HEK293 (cell line): Measurements from ENCODE around the gene MAPK8IP3.

Experiments
- CTCF ChIA-PET: fragments of 350-600 bp; formaldehyde crosslinking; extraction: SDS; loops from one replicate; lab custom pipeline; 2021; ENCODE audit warnings: antibody characterized with exemption; lab: Yijun Ruan, JAX
- POLR2A ChIA-PET: fragments of 300-600 bp; formaldehyde crosslinking; extraction: SDS; loops from one replicate; lab custom pipeline; 2020; ENCODE audit warnings: antibody characterized with exemption, inconsistent platforms; lab: Yijun Ruan, JAX
- H3K27ac ChIP-seq: fragments of 200-500 bp; sonication (Bioruptor generic); 2 replicates; pipeline ENCODE4 v1.5.1; 2014; ENCODE audit warnings: low read depth, low read length, control low read depth, inconsistent platforms; ENCODE audit errors: extremely low read depth
- H3K36me3 ChIP-seq, 2 experiments: fragments of 200-500 bp in 1 of 2; sonication (Bioruptor generic) in 1 of 2; 1 replicate in 1 of 2; 2 replicates in 1 of 2; pipeline ENCODE4 v1.5.1; 2014 to 2017; ENCODE audit warnings: inconsistent platforms in 2 of 2, low read length in 2 of 2; ENCODE audit not compliant: control insufficient read depth in 2 of 2, insufficient read depth in 1 of 2
- H3K4me1 ChIP-seq: fragments of 200-500 bp; sonication (Bioruptor generic); 2 replicates; pipeline ENCODE4 v1.5.1; 2014; ENCODE audit warnings: mild to moderate bottlenecking, low read length, inconsistent platforms; ENCODE audit not compliant: control insufficient read depth, insufficient read depth
- H3K4me3 ChIP-seq: 2 replicates; pipeline ENCODE4 v1.5.1; 2011; ENCODE audit warnings: low read depth, mild to moderate bottlenecking, control low read depth, low read length, moderate library complexity
- H3K9me3 ChIP-seq: fragments of 200-500 bp; sonication (Bioruptor generic); 2 replicates; pipeline ENCODE4 v1.5.1; 2014; ENCODE audit warnings: low read depth, low read length, inconsistent platforms; ENCODE audit not compliant: control insufficient read depth, insufficient read depth
- HIC1 ChIP-seq: fragments of 450-650 bp; formaldehyde crosslinking; IDR thresholded peaks from 2 replicates; pipeline ENCODE4 v1.5.1; 2016; ENCODE audit warnings: missing biosample characterization, missing genetic modification characterization
- HOXC10 ChIP-seq: sonication (generic); formaldehyde crosslinking; IDR thresholded peaks from 2 replicates; pipeline ENCODE4 v1.8.1; 2023; ENCODE audit warnings: mild to moderate bottlenecking, missing genetic modification reagents
- HOXD13 ChIP-seq: sonication (generic); formaldehyde crosslinking; IDR thresholded peaks from 2 replicates; pipeline ENCODE4 v1.8.0; 2022; ENCODE audit warnings: missing genetic modification reagents, borderline replicate concordance
- ZBTB17 ChIP-seq: fragments of 450-650 bp; formaldehyde crosslinking; IDR thresholded peaks from 2 replicates; pipeline ENCODE4 v1.5.1; 2016; ENCODE audit warnings: missing biosample characterization, missing genetic modification characterization
- ZNF140 ChIP-seq: fragments of 450-650 bp; formaldehyde crosslinking; IDR thresholded peaks from 2 replicates; pipeline ENCODE4 v1.5.1; 2016; ENCODE audit warnings: missing biosample characterization, missing genetic modification characterization
- ZNF19 ChIP-seq: fragments of 450-650 bp; formaldehyde crosslinking; IDR thresholded peaks from 2 replicates; pipeline ENCODE4; 2016; ENCODE audit warnings: missing biosample characterization, missing genetic modification characterization, low read depth
- ZNF274 ChIP-seq, 2 experiments: fragments of 200-500 bp in 1 of 2; fragments of 450-650 bp in 1 of 2; sonication (Bioruptor generic) in 1 of 2; formaldehyde crosslinking in 1 of 2; IDR thresholded peaks; 2 replicates each; pipeline versions ENCODE4 v1.5.1 to v1.6.1; 2014 to 2016; ENCODE audit warnings: borderline replicate concordance in 1 of 2, inconsistent platforms in 1 of 2, low read length in 1 of 2, missing biosample characterization in 1 of 2, missing genetic modification characterization in 1 of 2
- ZNF280C ChIP-seq: fragments of 450-650 bp; formaldehyde crosslinking; IDR thresholded peaks from 2 replicates; pipeline ENCODE4 v1.5.1; 2016; ENCODE audit warnings: missing biosample characterization, missing genetic modification characterization
- ZNF335 ChIP-seq: fragments of 450-650 bp; formaldehyde crosslinking; conservative IDR thresholded peaks from 2 replicates; pipeline ENCODE4 v1.5.1; 2016; ENCODE audit warnings: missing biosample characterization, missing genetic modification characterization
- ZNF366 ChIP-seq: fragments of 450-650 bp; formaldehyde crosslinking; conservative IDR thresholded peaks from 2 replicates; pipeline ENCODE4 v1.5.1; 2016; ENCODE audit warnings: missing biosample characterization, missing genetic modification characterization
- ZNF37A ChIP-seq: fragments of 450-650 bp; IDR thresholded peaks from 2 replicates; pipeline ENCODE4 v1.5.1; 2018; ENCODE audit warnings: missing biosample characterization, missing genetic modification characterization
- ZNF449 ChIP-seq: fragments of 450-650 bp; formaldehyde crosslinking; IDR thresholded peaks from 2 replicates; pipeline ENCODE4 v1.5.1; 2017; ENCODE audit warnings: missing biosample characterization, mild to moderate bottlenecking, missing genetic modification characterization, moderate library complexity
- ZNF473 ChIP-seq: fragments of 450-650 bp; formaldehyde crosslinking; IDR thresholded peaks from 2 replicates; pipeline ENCODE4 v1.5.1; 2017; ENCODE audit warnings: missing biosample characterization, missing genetic modification characterization
- ZNF518A ChIP-seq: fragments of 450-650 bp; formaldehyde crosslinking; conservative IDR thresholded peaks from 2 replicates; pipeline ENCODE4 v1.5.1; 2016; ENCODE audit warnings: low read depth, missing biosample characterization, missing genetic modification characterization
- ZNF548 ChIP-seq: fragments of 450-650 bp; formaldehyde crosslinking; IDR thresholded peaks from 2 replicates; pipeline ENCODE4 v1.5.1; 2016; ENCODE audit warnings: missing biosample characterization, missing genetic modification characterization
- ZNF571 ChIP-seq: fragments of 450-650 bp; formaldehyde crosslinking; IDR thresholded peaks from 2 replicates; pipeline ENCODE4 v1.5.0; 2017; ENCODE audit warnings: missing biosample characterization, missing genetic modification characterization
- ZNF580 ChIP-seq: fragments of 450-650 bp; formaldehyde crosslinking; IDR thresholded peaks from 2 replicates; pipeline ENCODE4 v1.5.1; 2016; ENCODE audit warnings: missing biosample characterization, missing genetic modification characterization
- ZNF701 ChIP-seq: fragments of 450-650 bp; formaldehyde crosslinking; IDR thresholded peaks from 2 replicates; pipeline ENCODE4 v1.5.1; 2016; ENCODE audit warnings: missing biosample characterization, missing genetic modification characterization
- ZNF747 ChIP-seq: fragments of 450-650 bp; formaldehyde crosslinking; IDR thresholded peaks from 2 replicates; pipeline ENCODE4 v1.5.1; 2016; ENCODE audit warnings: missing biosample characterization, missing genetic modification characterization

Gene MAPK8IP3

GRCh38 chr16:1787056-1787321, 81.0 kb downstream of the MAPK8IP3 start (continued):
- no peak for TF ChIP-seq ZNF548
- TF ChIP-seq ZNF701 (tag by site-specific recombination), result no peak
- no peak for TF ChIP-seq ZNF449 (tag by site-specific recombination)
- no peak for TF ChIP-seq HIC1
- TF ChIP-seq ZNF366, result no peak

GRCh38 chr16:1787322-1788094, 81.5 kb downstream of the MAPK8IP3 start:
- no peak overlapping the region for H3K4me3 ChIP-seq
- 0 out of 2 replicates have a peak, but pooled peaks cover 2% of the 10 kb centered on the region for H3K4me1 ChIP-seq
- ChIA-PET POLR2A (interaction anchor here (1.5 kb wide), 1 partner anchor 10 kb away, joined by 3 read pairs; no protein-coding TSS in a partner anchor), CTCF (interaction anchor here (0.6 kb wide), 1 partner anchor 23 kb away, joined by 3 read pairs; no protein-coding TSS in a partner anchor)
- peaks cover 11 to 60% of the 10 kb centered on the region in 2 experiments; a peak in 2 of 3 replicates for H3K36me3 ChIP-seq
- H3K27ac ChIP-seq, result no peak overlapping the region
- no peaks in the 10 kb centered on the region for H3K9me3 ChIP-seq
- TF ChIP-seq ZNF19 (tag by site-specific recombination) (no peak), ZNF747 (no peak), ZBTB17 (tag by site-specific recombination) (no peak), HOXC10 (no peak), HOXD13 (CRISPR knock-in tag) (no peak), ZNF335 (tag by site-specific recombination) (no peak), ZNF274 (IDR thresholded peaks at IDR 0.05; ENCODE audit: low read length) (no peak), ZNF274 (tag by site-specific recombination; IDR thresholded peaks at IDR 0.05; ENCODE audit: borderline replicate concordance) (no peak), ZNF571 (tag by site-specific recombination) (no peak), ZNF140 (tag by site-specific recombination) (no peak), ZNF518A (tag by site-specific recombination) (no peak), ZNF37A (no peak), ZNF580 (tag by site-specific recombination) (no peak), ZNF548 (no peak), ZNF473 (tag by site-specific recombination) (no peak), ZNF280C (tag by site-specific recombination) (no peak)
- TF ChIP-seq, all 188 proteins: peak for 0
